T-cell (primary cell): ENCODE data around the gene CKLF. TPM values are rescaled to one million over a fixed set of nuclear protein-coding genes. Genes with fewer than 3 reads are reported as not detected.

Experiments
- ATAC-seq, 4 experiments: fragments of 200-7000 bp in 3 of 4; fragments of 150-1000 bp in 1 of 4; cut with Tn5 transposase; replicated peaks in 1 of 4; 1 replicate in 3 of 4; 2 replicates in 1 of 4; pipeline ENCODE4 v1.10.0; 2021; ENCODE audit warnings: moderate library complexity in 3 of 4, mild to moderate bottlenecking in 2 of 4, moderate number of reproducible peaks in 1 of 4
- CTCF ChIA-PET, 2 donors: fragments of 300-600 bp; sonication (Branson Sonifier 250); formaldehyde crosslinking; loops; one replicate each; lab custom pipeline; 2022; ENCODE audit warnings: antibody characterized with exemption in 2 of 2; lab: Charles Lee
- POLR2A ChIA-PET, 2 donors: fragments of 300-600 bp; sonication (Branson Sonifier 250); formaldehyde crosslinking; loops; one replicate each; lab custom pipeline; 2022; ENCODE audit warnings: antibody characterized with exemption in 2 of 2; lab: Charles Lee
- DNase-seq, 35 experiments: peaks; one replicate each; pipeline versions ENCODE4 v3.0.0 to v3.0.0-alpha.2; 2013 to 2023
- H3K27ac ChIP-seq: one replicate; pipeline ENCODE4 v1.5.1; 2013; ENCODE audit warnings: low read length
- H3K27me3 ChIP-seq, 2 experiments: replicated peaks in 1 of 2; 1 replicate in 1 of 2; 2 replicates in 1 of 2; pipeline versions ENCODE4 v1.6.1 to v1.7.0; 2013; ENCODE audit warnings: low read length in 1 of 2, mixed read lengths in 1 of 2; ENCODE audit not compliant: control insufficient read depth in 2 of 2, insufficient read depth in 2 of 2; ENCODE audit errors: extremely low read depth in 1 of 2
- H3K36me3 ChIP-seq, 2 donors: 1 replicate in 1 of 2; 2 replicates in 1 of 2; pipeline versions ENCODE4 v1.6.1 to v1.7.0; 2013; ENCODE audit warnings: low read length in 1 of 2; ENCODE audit not compliant: control insufficient read depth in 2 of 2, insufficient read depth in 1 of 2; ENCODE audit errors: extremely low read depth in 1 of 2
- H3K4me1 ChIP-seq, 2 experiments: 1 replicate in 1 of 2; 2 replicates in 1 of 2; pipeline versions ENCODE4 v1.6.1 to v1.7.0; 2013; ENCODE audit warnings: low read length in 2 of 2, mixed read lengths in 1 of 2; ENCODE audit not compliant: insufficient read depth in 2 of 2, control insufficient read depth in 1 of 2; ENCODE audit errors: extremely low read depth in 1 of 2
- H3K4me3 ChIP-seq, 2 donors: 1 replicate in 1 of 2; 2 replicates in 1 of 2; pipeline versions ENCODE4 v1.5.1 to v1.7.0; 2013; ENCODE audit warnings: mild to moderate bottlenecking in 2 of 2, low read length in 1 of 2, moderate library complexity in 1 of 2; ENCODE audit not compliant: control insufficient read depth in 1 of 2; ENCODE audit errors: extremely low read depth in 1 of 2
- H3K9me3 ChIP-seq: 2 replicates; pipeline ENCODE4 v1.7.0; 2013
- H3K27ac Mint-ChIP-seq, 2 donors: one replicate each; pipeline ENCODE4 v1.8.0; 2020 to 2021; ENCODE audit warnings: mild to moderate bottlenecking in 2 of 2, mixed read lengths in 2 of 2
- H3K27me3 Mint-ChIP-seq, 2 donors: one replicate each; pipeline ENCODE4 v1.8.0; 2021 to 2022; ENCODE audit warnings: mixed read lengths in 2 of 2
- H3K36me3 Mint-ChIP-seq: one replicate; pipeline ENCODE4 v1.8.0; 2021; ENCODE audit warnings: mixed read lengths
- H3K4me1 Mint-ChIP-seq, 3 donors: one replicate each; pipeline ENCODE4 v1.8.0; 2020 to 2022; ENCODE audit warnings: mixed read lengths in 3 of 3, mild to moderate bottlenecking in 1 of 3
- H3K4me3 Mint-ChIP-seq, 3 donors: one replicate each; pipeline ENCODE4 v1.8.0; 2020 to 2022; ENCODE audit warnings: mild to moderate bottlenecking in 3 of 3, mixed read lengths in 3 of 3, moderate library complexity in 3 of 3
- H3K9me3 Mint-ChIP-seq, 3 donors: one replicate each; pipeline ENCODE4 v1.8.0; 2020 to 2022; ENCODE audit warnings: mixed read lengths in 3 of 3
- WGBS: methylation state at CpG from one replicate; pipeline ENCODE4 v1.1.5; 2013; ENCODE audit warnings: missing lambda C conversion rate; ENCODE audit not compliant: insufficient coverage; 5-methylcytosine and 5-hydroxymethylcytosine counted together
- total RNA-seq, 35 experiments: library from RNA in 6 of 35; stranded (reverse) in 6 of 35; fragments of 120-200 nt in 1 of 35; gene quantifications; one replicate each; pipeline versions ENCODE4 v1.2.1 to v1.2.4 and lab custom pipeline; 2013 to 2026

The CKLF gene
- total RNA-seq, 5 donors from 2014 or later (not counting 1 experiment from before 2014, with no cell fraction given): 25.3 to 67.8 (median 58.3) TPM

- H3K36me3 Mint-ChIP-seq: peaks cover 11% of the 10 kb centered on the region
- ATAC-seq (no peak), DNase-seq (no peak)
- no peaks in the 10 kb centered on the region for H3K27me3 Mint-ChIP-seq
- Histone ChIP-seq H3K27me3 (no peaks in the 10 kb centered on the region), H3K4me3 (no peak overlapping the region), H3K9me3 (no peaks in the 10 kb centered on the region), H3K4me1 (peaks cover 3 to 12% of the 10 kb centered on the region in 2 experiments), H3K36me3 (no peaks in the 10 kb centered on the region), H3K27ac (no peak overlapping the region)
- no CpG with 5 or more reads among the region's 5 CpGs for WGBS
- CTCF ChIA-PET: no interaction called here
- POLR2A ChIA-PET: no interaction called here
- no peak overlapping the region for H3K27ac Mint-ChIP-seq
- peaks cover 12 to 32% (median 18%) of the 10 kb centered on the region in 3 donors for H3K4me1 Mint-ChIP-seq
- no peaks in the 10 kb centered on the region for H3K9me3 Mint-ChIP-seq
- no peak overlapping the region for H3K4me3 Mint-ChIP-seq
Observed at GRCh38 chr16:66538910-66539309, 13.5 kb upstream of the CKLF start.

DNA sequence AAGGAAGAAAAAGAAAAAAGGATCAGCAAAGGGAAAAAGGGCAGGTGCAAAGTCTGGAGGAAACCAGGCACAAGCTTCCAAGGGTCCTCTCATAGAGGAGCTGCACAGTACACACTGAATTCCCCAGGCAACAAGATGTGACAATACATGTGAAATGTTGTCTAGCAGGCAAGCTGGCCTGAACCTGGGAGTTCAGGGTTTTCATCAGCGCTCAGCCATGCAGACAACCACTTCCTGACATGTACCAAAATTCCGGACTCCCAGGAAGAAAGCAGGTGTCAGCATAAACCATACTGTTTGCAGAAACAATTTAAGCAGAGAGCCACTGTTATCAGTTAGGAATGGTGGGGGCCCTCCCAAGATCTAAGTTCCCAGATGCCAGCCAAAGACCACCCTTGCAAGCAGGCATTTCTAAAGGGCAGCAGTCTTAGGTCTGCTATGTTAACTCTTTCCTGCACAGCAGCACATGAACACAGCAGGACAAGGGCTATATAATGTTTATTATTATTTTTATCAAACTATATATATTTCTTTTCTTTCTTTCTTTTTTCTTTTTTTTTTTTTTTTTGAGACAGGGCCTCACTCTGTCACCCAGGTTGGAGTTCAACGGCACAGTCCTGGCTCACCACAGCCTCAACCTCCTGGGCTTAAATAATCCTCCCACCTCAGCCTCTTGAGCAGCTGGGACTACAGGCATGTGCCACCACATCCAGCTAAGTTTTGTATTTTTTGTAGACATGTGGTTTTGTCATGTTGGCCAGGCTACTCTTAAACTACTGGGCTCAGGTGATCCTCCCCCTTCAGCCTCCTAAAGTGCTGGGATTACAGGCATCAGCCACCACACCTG, 12.5 kb upstream of the CKLF start:
- POLR2A ChIA-PET: interaction anchor here in 1 of 2 donors (0.6 kb wide), 1 partner anchor 151 kb away, joined by 5 read pairs; no protein-coding TSS in a partner anchor
- Histone ChIP-seq H3K9me3 (no peaks in the 10 kb centered on the region), H3K4me1 (peaks cover 3 to 12% of the 10 kb centered on the region in 2 experiments), H3K36me3 (no peaks in the 10 kb centered on the region), H3K27ac (no peak overlapping the region), H3K4me3 (no peak overlapping the region), H3K27me3 (no peaks in the 10 kb centered on the region)
- ATAC-seq: peak in 1 of 4 experiments; percentile 56
- CTCF ChIA-PET: interaction anchor here in 1 of 2 donors (0.6 kb wide), 1 partner anchor 24 kb away, joined by 11 read pairs; no protein-coding TSS in a partner anchor
- H3K27ac Mint-ChIP-seq: peak overlapping the region; percentile 75 to 79
- H3K4me1 Mint-ChIP-seq: peaks cover 15 to 38% (median 18%) of the 10 kb centered on the region in 3 donors
- H3K27me3 Mint-ChIP-seq: no peaks in the 10 kb centered on the region
- DNase-seq: peak in 1 of 35 experiments; percentile 37
- H3K9me3 Mint-ChIP-seq: no peaks in the 10 kb centered on the region
- WGBS: 20% methylated on average over 1 of the region's 3 CpGs
- H3K4me3 Mint-ChIP-seq: no peak overlapping the region
- H3K36me3 Mint-ChIP-seq: peaks cover 8% of the 10 kb centered on the region

- DNase-seq (no peak), ATAC-seq (no peak)
- Mint-ChIP-seq H3K4me3 (no peak overlapping the region), H3K4me1 (peaks cover 15 to 43% (median 18%) of the 10 kb centered on the region in 3 donors), H3K9me3 (no peaks in the 10 kb centered on the region), H3K27me3 (no peaks in the 10 kb centered on the region), H3K27ac (peak overlapping the region in 1 of 2 donors; percentile 22), H3K36me3 (peaks cover 8% of the 10 kb centered on the region)
- peaks cover 3 to 12% of the 10 kb centered on the region in 2 experiments for H3K4me1 ChIP-seq
- POLR2A ChIA-PET: interaction anchor here in 1 of 2 donors (0.6 kb wide), 1 partner anchor 173 kb away, joined by 5 read pairs; no protein-coding TSS in a partner anchor
- no peaks in the 10 kb centered on the region for H3K27me3 ChIP-seq
- WGBS: 95% methylated on average over 10 of the region's 18 CpGs
- no peak overlapping the region for H3K27ac ChIP-seq
- no peaks in the 10 kb centered on the region for H3K9me3 ChIP-seq
- H3K36me3 ChIP-seq: no peaks in the 10 kb centered on the region
- CTCF ChIA-PET: no interaction called here
- no peak overlapping the region for H3K4me3 ChIP-seq
Observed at GRCh38 chr16:66541388-66542355, 10.7 kb upstream of the CKLF start.

DNA sequence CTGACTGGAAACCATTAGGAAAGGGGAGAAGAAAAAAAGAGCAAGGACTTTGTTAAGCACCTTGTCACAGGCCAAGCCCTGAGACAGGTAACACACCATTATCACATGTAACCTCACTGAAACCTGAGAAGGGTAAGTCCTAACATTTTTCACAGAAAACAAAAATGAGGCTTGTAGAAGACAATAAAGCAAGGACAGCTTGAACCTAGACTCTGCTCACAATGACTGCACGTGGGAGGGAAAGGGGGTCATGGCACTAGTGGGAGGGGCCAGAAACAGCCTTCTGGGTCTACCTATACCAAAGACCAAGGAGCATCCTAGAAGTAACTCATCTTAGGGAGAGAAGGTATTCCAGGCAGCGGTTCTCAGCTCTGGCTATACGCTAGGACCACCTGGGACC, 10.0 kb upstream of the CKLF start:
- H3K4me3 Mint-ChIP-seq: no peak overlapping the region
- no peaks in the 10 kb centered on the region for H3K36me3 ChIP-seq
- H3K9me3 Mint-ChIP-seq: no peaks in the 10 kb centered on the region
- H3K4me3 ChIP-seq: no peak overlapping the region
- H3K4me1 ChIP-seq: peaks cover 3 to 9% of the 10 kb centered on the region in 2 experiments
- no peak overlapping the region for H3K27ac ChIP-seq
- ChIA-PET POLR2A (no interaction called here), CTCF (no interaction called here)
- no peak for ATAC-seq
- no peaks in the 10 kb centered on the region for H3K27me3 Mint-ChIP-seq
- no peaks in the 10 kb centered on the region for H3K9me3 ChIP-seq
- no peak for DNase-seq
- H3K36me3 Mint-ChIP-seq: peaks cover 5% of the 10 kb centered on the region
- peaks cover 18 to 45% (median 21%) of the 10 kb centered on the region in 3 donors for H3K4me1 Mint-ChIP-seq
- WGBS: no CpG with 5 or more reads among the region's 3 CpGs
- H3K27me3 ChIP-seq: no peaks in the 10 kb centered on the region
- H3K27ac Mint-ChIP-seq: no peak overlapping the region

GRCh38 chr16:66543541-66543940, 8.8 kb upstream of the CKLF start:
- no peaks in the 10 kb centered on the region for H3K27me3 Mint-ChIP-seq
- Histone ChIP-seq H3K4me1 (peaks cover 3 to 14% of the 10 kb centered on the region in 2 experiments), H3K9me3 (no peaks in the 10 kb centered on the region), H3K27me3 (no peaks in the 10 kb centered on the region), H3K36me3 (no peaks in the 10 kb centered on the region), H3K27ac (no peak overlapping the region), H3K4me3 (no peak overlapping the region)
- H3K36me3 Mint-ChIP-seq: no peaks in the 10 kb centered on the region
- WGBS: 90% methylated on average over 3 of the region's 6 CpGs
- no peak for DNase-seq
- no peaks in the 10 kb centered on the region for H3K9me3 Mint-ChIP-seq
- H3K27ac Mint-ChIP-seq: peak overlapping the region in 1 of 2 donors; percentile 39
- ChIA-PET CTCF (no interaction called here), POLR2A (no interaction called here)
- ATAC-seq: no peak
- H3K4me1 Mint-ChIP-seq: peaks cover 27 to 49% (median 33%) of the 10 kb centered on the region in 3 donors
- H3K4me3 Mint-ChIP-seq: no peak overlapping the region
